Activated T-cell treated with anti-CD3 and anti-CD28 coated beads, Interleukin-2, amount 50 U/mL, for 4 hours (primary cell): Measurements from ENCODE around the gene AFG3L2. TPM values are rescaled to one million over a fixed set of nuclear protein-coding genes. Genes with fewer than 3 reads are reported as not detected.

Experiments used
- ATAC-seq, 2 donors: fragments of 200-7000 bp; cut with Tn5 transposase; one replicate each; pipeline ENCODE4 v1.10.0; 2021
- DNase-seq: peaks from one replicate; pipeline ENCODE4 v3.0.0-alpha.2; 2020
- H3K27me3 Mint-ChIP-seq: one replicate; pipeline ENCODE4 v1.8.0; 2021; ENCODE audit warnings: low read depth, mixed read lengths
- H3K36me3 Mint-ChIP-seq: one replicate; pipeline ENCODE4 v1.8.0; 2022; ENCODE audit warnings: mixed read lengths; ENCODE audit not compliant: insufficient read depth
- H3K4me1 Mint-ChIP-seq: one replicate; pipeline ENCODE4 v1.8.0; 2021; ENCODE audit warnings: low read depth, mixed read lengths
- H3K4me3 Mint-ChIP-seq: one replicate; pipeline ENCODE4 v1.8.0; 2021; ENCODE audit warnings: mild to moderate bottlenecking, moderate library complexity, mixed read lengths
- H3K9me3 Mint-ChIP-seq: one replicate; pipeline ENCODE4 v1.8.0; 2021; ENCODE audit warnings: mixed read lengths
- total RNA-seq, 3 donors: library from RNA; stranded (reverse); gene quantifications; one replicate each; pipeline ENCODE4 v1.2.1, GENCODE V29; 2021

Gene AFG3L2
- total RNA-seq, 3 donors from 2014 or later: 78.7 to 93.5 (median 88.3) TPM

GRCh38 chr18:12315490-12315889 lies 61.5 kb downstream of the AFG3L2 start:
- Mint-ChIP-seq H3K9me3 (peaks cover 6% of the 10 kb centered on the region), H3K36me3 (no peaks in the 10 kb centered on the region), H3K4me3 (no peak overlapping the region), H3K4me1 (no peaks in the 10 kb centered on the region), H3K27me3 (peaks cover 9% of the 10 kb centered on the region)
- DNase-seq (no peak), ATAC-seq (no peak)

- H3K27me3 Mint-ChIP-seq: peaks cover 13% of the 10 kb centered on the region
- no peaks in the 10 kb centered on the region for H3K4me1 Mint-ChIP-seq
- H3K4me3 Mint-ChIP-seq: no peak overlapping the region
- peaks cover 6% of the 10 kb centered on the region for H3K9me3 Mint-ChIP-seq
- ATAC-seq: no peak
- no peaks in the 10 kb centered on the region for H3K36me3 Mint-ChIP-seq
- no peak for DNase-seq
These were observed 62.3 kb downstream of the AFG3L2 start for GRCh38 chr18:12314591-12315305.

GRCh38 chr18:12313530-12314245 lies 63.3 kb downstream of the AFG3L2 start:
- H3K27me3 Mint-ChIP-seq: peaks cover 21% of the 10 kb centered on the region
- no peaks in the 10 kb centered on the region for H3K36me3 Mint-ChIP-seq
- DNase-seq (no peak), ATAC-seq (no peak)
- H3K9me3 Mint-ChIP-seq: peaks cover 6% of the 10 kb centered on the region
- H3K4me3 Mint-ChIP-seq: no peak overlapping the region
- H3K4me1 Mint-ChIP-seq: peaks cover 2% of the 10 kb centered on the region

- Mint-ChIP-seq H3K9me3 (peaks cover 6% of the 10 kb centered on the region), H3K4me1 (peaks cover 2% of the 10 kb centered on the region), H3K27me3 (peaks cover 23% of the 10 kb centered on the region), H3K36me3 (no peaks in the 10 kb centered on the region), H3K4me3 (no peak overlapping the region)
- ATAC-seq: no peak
- DNase-seq: no peak
These were observed 64.1 kb downstream of the AFG3L2 start for GRCh38 chr18:12312976-12313375.

- ATAC-seq (no peak), DNase-seq (no peak)
- Mint-ChIP-seq H3K27me3 (peaks cover 40% of the 10 kb centered on the region), H3K4me3 (no peak overlapping the region), H3K36me3 (no peaks in the 10 kb centered on the region), H3K4me1 (peaks cover 12% of the 10 kb centered on the region), H3K9me3 (peaks cover 6% of the 10 kb centered on the region)
These were observed 66.3 kb downstream of the AFG3L2 start for GRCh38 chr18:12310762-12311161.

- H3K4me3 Mint-ChIP-seq: peak overlapping the region; percentile 12
- DNase-seq: no peak
- peaks cover 12% of the 10 kb centered on the region for H3K4me1 Mint-ChIP-seq
- H3K27me3 Mint-ChIP-seq: peaks cover 48% of the 10 kb centered on the region
- peaks cover 6% of the 10 kb centered on the region for H3K9me3 Mint-ChIP-seq
- no peak for ATAC-seq
- H3K36me3 Mint-ChIP-seq: no peaks in the 10 kb centered on the region
These were observed 67.3 kb downstream of the AFG3L2 start for GRCh38 chr18:12309683-12310198.

GRCh38 chr18:12308386-12309100 lies 68.5 kb downstream of the AFG3L2 start:
- peak overlapping the region; percentile 65 for H3K4me3 Mint-ChIP-seq
- H3K36me3 Mint-ChIP-seq: no peaks in the 10 kb centered on the region
- DNase-seq (no peak), ATAC-seq (peak; percentile 46 to 51)
- H3K9me3 Mint-ChIP-seq: peaks cover 6% of the 10 kb centered on the region
- H3K27me3 Mint-ChIP-seq: peaks cover 56% of the 10 kb centered on the region
- peaks cover 12% of the 10 kb centered on the region for H3K4me1 Mint-ChIP-seq

- no peak for DNase-seq
- Mint-ChIP-seq H3K9me3 (peaks cover 6% of the 10 kb centered on the region), H3K4me3 (peak within 1 kb of the TSS; percentile 78), H3K36me3 (no peaks in the 10 kb centered on the region), H3K27me3 (peaks cover 56% of the 10 kb centered on the region), H3K4me1 (peaks cover 12% of the 10 kb centered on the region)
- ATAC-seq: peak; percentile 64 to 75
These were observed 69.2 kb downstream of the AFG3L2 start, which contains the start of gene TUBB6 for GRCh38 chr18:12307701-12308385. TSS of gene TUBB6 (plus strand) at chr18:12308241. CDS start at chr18:12308293, 52 bp downstream.

- ATAC-seq: peak; percentile 30 to 38
- Mint-ChIP-seq H3K4me1 (peaks cover 12% of the 10 kb centered on the region), H3K9me3 (peaks cover 6% of the 10 kb centered on the region), H3K4me3 (peak overlapping the region; percentile 78), H3K36me3 (no peaks in the 10 kb centered on the region), H3K27me3 (peaks cover 56% of the 10 kb centered on the region)
- no peak for DNase-seq
These were observed 70.0 kb downstream of the AFG3L2 start for GRCh38 chr18:12306752-12307700.

GRCh38 chr18:12305930-12306629 lies 70.9 kb downstream of the AFG3L2 start:
- no peak for DNase-seq
- Mint-ChIP-seq H3K27me3 (peaks cover 52% of the 10 kb centered on the region), H3K4me1 (peaks cover 12% of the 10 kb centered on the region), H3K9me3 (no peaks in the 10 kb centered on the region), H3K4me3 (peak overlapping the region; percentile 78), H3K36me3 (no peaks in the 10 kb centered on the region)
- no peak for ATAC-seq

GRCh38 chr18:12305211-12305610 lies 71.8 kb downstream of the AFG3L2 start:
- no peak for ATAC-seq
- DNase-seq: no peak
- H3K36me3 Mint-ChIP-seq: no peaks in the 10 kb centered on the region
- peaks cover 12% of the 10 kb centered on the region for H3K4me1 Mint-ChIP-seq
- H3K9me3 Mint-ChIP-seq: no peaks in the 10 kb centered on the region
- H3K4me3 Mint-ChIP-seq: no peak overlapping the region
- peaks cover 47% of the 10 kb centered on the region for H3K27me3 Mint-ChIP-seq

GRCh38 chr18:12304351-12305210 lies 72.4 kb downstream of the AFG3L2 start:
- no peaks in the 10 kb centered on the region for H3K36me3 Mint-ChIP-seq
- no peak for DNase-seq
- peaks cover 42% of the 10 kb centered on the region for H3K27me3 Mint-ChIP-seq
- no peak for ATAC-seq
- no peaks in the 10 kb centered on the region for H3K9me3 Mint-ChIP-seq
- H3K4me1 Mint-ChIP-seq: peaks cover 11% of the 10 kb centered on the region
- H3K4me3 Mint-ChIP-seq: no peak overlapping the region
